ENCODE results near the gene NT5DC3.

NT5DC3 gene

DNA sequence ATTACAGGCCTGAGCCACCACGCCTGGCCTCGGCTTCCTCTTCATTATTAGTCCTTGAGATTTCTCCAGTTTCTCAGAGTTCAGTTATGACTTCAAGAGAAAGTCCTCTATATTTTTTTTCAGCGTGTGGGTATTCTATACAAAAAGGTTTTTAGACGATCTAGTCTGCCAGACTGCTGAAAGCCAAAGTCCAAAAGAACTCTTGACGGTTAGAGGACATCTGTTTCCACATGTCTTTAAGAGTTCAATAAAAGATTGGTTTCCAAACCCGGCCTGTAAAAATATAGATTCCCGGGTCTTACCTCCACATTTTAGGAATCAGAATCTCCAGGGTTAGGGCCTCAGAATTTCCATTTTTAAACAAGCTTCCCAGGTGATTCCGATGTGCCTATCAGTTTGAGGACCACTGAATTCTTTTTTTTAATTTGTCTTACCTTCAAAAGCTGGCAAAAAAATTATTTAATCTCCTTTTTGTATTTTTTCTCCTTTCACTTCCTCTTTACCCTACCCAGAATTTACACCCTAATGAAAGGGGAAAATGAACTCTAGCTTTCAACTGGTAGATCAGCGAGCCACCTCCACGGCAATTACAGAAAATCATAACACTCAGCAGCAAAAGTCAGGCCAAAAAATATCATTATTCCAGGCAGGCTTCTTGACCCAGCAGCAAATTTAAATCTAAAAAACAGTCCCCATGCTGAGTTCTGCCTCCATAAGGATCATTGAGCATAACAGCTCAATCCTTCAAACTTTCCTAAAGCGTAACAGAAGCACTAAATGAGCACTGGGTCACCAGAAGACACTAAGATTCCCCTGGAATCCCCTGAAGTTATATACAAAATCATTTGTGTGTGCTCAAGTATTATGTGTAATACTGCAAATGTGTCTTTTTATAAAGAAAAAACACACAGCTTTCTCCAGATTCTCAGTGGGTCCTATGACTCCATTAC lies 8.7 kb downstream of the NT5DC3 start:
- Histone ChIP-seq H2BK15ac (ENCODE audit: low read length) (no peak overlapping the region), H3K79me1 (ENCODE audit: low read depth, low read length) (peaks cover 3% of the 10 kb centered on the region), H2BK120ac (ENCODE audit: low read depth, low read length) (no peak overlapping the region), H2AK5ac (ENCODE audit: low read depth, low read length) (no peak overlapping the region), H3K4me1 (ENCODE audit: control insufficient read depth in 2 of 2, insufficient read depth in 1 of 2, low read depth in 1 of 2, low read length in 2 of 2) (peaks cover 5 to 21% of the 10 kb centered on the region in 2 donors), H3K18ac (ENCODE audit: low read length) (no peak overlapping the region), H3K9me3 (replicated peaks in 1 of 2; ENCODE audit: control insufficient read depth in 2 of 2, insufficient read depth in 1 of 2, low read depth in 1 of 2, low read length in 2 of 2) (no peaks in the 10 kb centered on the region), H3K4me3 (ENCODE audit: low read length in 2 of 2) (no peak overlapping the region), H3K4me2 (ENCODE audit: insufficient read depth, low read length, poor library complexity, severe bottlenecking) (no peak overlapping the region), H4K91ac (ENCODE audit: low read depth, low read length, poor library complexity) (no peak overlapping the region), H4K8ac (ENCODE audit: low read depth, low read length) (no peak overlapping the region), H2BK5ac (ENCODE audit: low read length) (no peak overlapping the region), H3K23ac (ENCODE audit: low read depth, low read length, poor library complexity) (no peak overlapping the region), H3K27me3 (ENCODE audit: control insufficient read depth in 3 of 3, insufficient read depth in 3 of 3, low read depth in 1 of 3, low read length in 3 of 3) (no peaks in the 10 kb centered on the region), H3K36me3 (replicated peaks in 1 of 2; ENCODE audit: control insufficient read depth in 2 of 2, insufficient read depth in 2 of 2, low read length in 2 of 2) (no peaks in the 10 kb centered on the region), H3K9ac (ENCODE audit: low read depth, low read length, poor library complexity) (no peak overlapping the region), H2BK12ac (ENCODE audit: low read length) (no peak overlapping the region), H3K14ac (ENCODE audit: low read length) (no peak overlapping the region), H3K27ac (replicated peaks; ENCODE audit: low read length) (no peak overlapping the region), H3K4ac (ENCODE audit: low read length) (no peak overlapping the region), H2AFZ (ENCODE audit: low read length) (no peak overlapping the region)
- WGBS, 2 donors (ENCODE audit: extremely low coverage in 2 of 2, insufficient read length in 2 of 2, insufficient replicate concordance in 1 of 2): no CpG with 5 or more reads among the region's 11 CpGs
- no peak for DNase-seq (ENCODE audit: low spot score)

- Histone ChIP-seq H3K79me1 (ENCODE audit: low read depth, low read length) (peaks cover 3% of the 10 kb centered on the region), H3K36me3 (replicated peaks in 1 of 2; ENCODE audit: control insufficient read depth in 2 of 2, insufficient read depth in 2 of 2, low read length in 2 of 2) (no peaks in the 10 kb centered on the region), H3K4ac (ENCODE audit: low read length) (no peak overlapping the region), H2BK12ac (ENCODE audit: low read length) (no peak overlapping the region), H3K4me3 (ENCODE audit: low read length in 2 of 2) (no peak overlapping the region), H2AFZ (ENCODE audit: low read length) (no peak overlapping the region), H3K23ac (ENCODE audit: low read depth, low read length, poor library complexity) (no peak overlapping the region), H3K18ac (ENCODE audit: low read length) (no peak overlapping the region), H2AK5ac (ENCODE audit: low read depth, low read length) (no peak overlapping the region), H3K27ac (replicated peaks; ENCODE audit: low read length) (no peak overlapping the region), H3K9ac (ENCODE audit: low read depth, low read length, poor library complexity) (no peak overlapping the region), H3K27me3 (ENCODE audit: control insufficient read depth in 3 of 3, insufficient read depth in 3 of 3, low read depth in 1 of 3, low read length in 3 of 3) (no peaks in the 10 kb centered on the region), H4K8ac (ENCODE audit: low read depth, low read length) (no peak overlapping the region), H4K91ac (ENCODE audit: low read depth, low read length, poor library complexity) (no peak overlapping the region), H2BK5ac (ENCODE audit: low read length) (no peak overlapping the region), H3K9me3 (replicated peaks in 1 of 2; ENCODE audit: control insufficient read depth in 2 of 2, insufficient read depth in 1 of 2, low read depth in 1 of 2, low read length in 2 of 2) (no peaks in the 10 kb centered on the region), H3K14ac (ENCODE audit: low read length) (no peak overlapping the region), H2BK120ac (ENCODE audit: low read depth, low read length) (no peak overlapping the region), H3K4me1 (ENCODE audit: control insufficient read depth in 2 of 2, insufficient read depth in 1 of 2, low read depth in 1 of 2, low read length in 2 of 2) (peaks cover 5 to 21% of the 10 kb centered on the region in 2 donors), H3K4me2 (ENCODE audit: insufficient read depth, low read length, poor library complexity, severe bottlenecking) (no peak overlapping the region), H2BK15ac (ENCODE audit: low read length) (no peak overlapping the region)
- DNase-seq (ENCODE audit: low spot score): no peak
- no CpG with 5 or more reads among the region's 2 CpGs for WGBS, 2 donors (ENCODE audit: extremely low coverage in 2 of 2, insufficient read length in 2 of 2, insufficient replicate concordance in 1 of 2)
These were observed 10.2 kb downstream of the NT5DC3 start for GRCh38 chr12:103830730-103831320.

DNA sequence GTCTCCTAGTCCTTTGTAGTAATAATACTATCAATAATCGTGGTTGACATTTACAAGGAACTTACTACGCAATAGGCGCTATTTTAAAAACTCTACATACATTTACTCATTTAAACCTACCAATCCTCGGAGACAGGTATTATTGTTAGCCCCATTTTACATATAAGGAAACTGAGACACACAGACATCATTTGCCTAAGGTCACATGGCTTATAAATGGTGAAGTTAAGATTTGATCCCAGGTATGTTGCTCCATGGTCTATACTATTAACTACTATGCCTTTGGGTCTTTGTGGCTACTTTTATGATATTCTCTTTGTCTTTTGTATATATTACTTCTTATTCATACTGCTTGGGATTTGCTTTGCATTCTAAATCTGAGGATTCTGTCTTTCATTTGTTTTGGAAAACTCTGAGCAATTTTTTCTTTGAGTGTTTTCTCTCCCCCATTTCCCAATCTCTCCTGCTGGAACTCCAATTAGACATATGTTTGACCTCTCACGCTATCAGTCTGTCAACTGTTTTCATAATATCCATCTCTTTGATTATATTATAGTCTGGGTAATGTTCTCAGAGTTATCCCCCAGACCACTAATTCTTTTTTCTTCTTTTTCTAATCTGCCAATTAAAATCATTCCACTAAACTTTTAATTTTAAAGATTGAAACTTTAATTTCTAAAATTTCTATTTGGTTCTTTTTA lies 10.9 kb downstream of the NT5DC3 start:
- DNase-seq (ENCODE audit: low spot score): no peak

GRCh38 chr12:103829092-103829491 lies 11.9 kb downstream of the NT5DC3 start:
- no peak overlapping the region for H2AK5ac ChIP-seq (ENCODE audit: low read depth, low read length)
- no peaks in the 10 kb centered on the region for H3K36me3 ChIP-seq (replicated peaks in 1 of 2; ENCODE audit: control insufficient read depth in 2 of 2, insufficient read depth in 2 of 2, low read length in 2 of 2)
- H3K14ac ChIP-seq (ENCODE audit: low read length): no peak overlapping the region
- H2BK5ac ChIP-seq (ENCODE audit: low read length): no peak overlapping the region
- peaks cover 2 to 7% of the 10 kb centered on the region in 2 donors for H3K4me1 ChIP-seq (ENCODE audit: control insufficient read depth in 2 of 2, insufficient read depth in 1 of 2, low read depth in 1 of 2, low read length in 2 of 2)
- H2AFZ ChIP-seq (ENCODE audit: low read length): no peak overlapping the region
- no peak for DNase-seq (ENCODE audit: low spot score)
- no peak overlapping the region for H3K18ac ChIP-seq (ENCODE audit: low read length)
- H3K23ac ChIP-seq (ENCODE audit: low read depth, low read length, poor library complexity): no peak overlapping the region
- H3K4me2 ChIP-seq (ENCODE audit: insufficient read depth, low read length, poor library complexity, severe bottlenecking): no peak overlapping the region
- no peak overlapping the region for H2BK15ac ChIP-seq (ENCODE audit: low read length)
- H3K4me3 ChIP-seq (ENCODE audit: low read length in 2 of 2): no peak overlapping the region
- no peak overlapping the region for H3K4ac ChIP-seq (ENCODE audit: low read length)
- H3K27me3 ChIP-seq (ENCODE audit: control insufficient read depth in 3 of 3, insufficient read depth in 3 of 3, low read depth in 1 of 3, low read length in 3 of 3): no peaks in the 10 kb centered on the region
- H3K9me3 ChIP-seq (replicated peaks in 1 of 2; ENCODE audit: control insufficient read depth in 2 of 2, insufficient read depth in 1 of 2, low read depth in 1 of 2, low read length in 2 of 2): no peaks in the 10 kb centered on the region
- H3K79me1 ChIP-seq (ENCODE audit: low read depth, low read length): no peaks in the 10 kb centered on the region
- no peak overlapping the region for H2BK120ac ChIP-seq (ENCODE audit: low read depth, low read length)
- no peak overlapping the region for H4K91ac ChIP-seq (ENCODE audit: low read depth, low read length, poor library complexity)
- H3K27ac ChIP-seq (replicated peaks; ENCODE audit: low read length): no peak overlapping the region
- H4K8ac ChIP-seq (ENCODE audit: low read depth, low read length): no peak overlapping the region
- H2BK12ac ChIP-seq (ENCODE audit: low read length): no peak overlapping the region
- no peak overlapping the region for H3K9ac ChIP-seq (ENCODE audit: low read depth, low read length, poor library complexity)

More for the DNA sequence above, 10.9 kb downstream of the NT5DC3 start:
- Histone ChIP-seq H2BK15ac (ENCODE audit: low read length) (no peak overlapping the region), H2AFZ (ENCODE audit: low read length) (no peak overlapping the region), H3K4me1 (ENCODE audit: control insufficient read depth in 2 of 2, insufficient read depth in 1 of 2, low read depth in 1 of 2, low read length in 2 of 2) (peaks cover 5 to 18% of the 10 kb centered on the region in 2 donors), H3K27me3 (ENCODE audit: control insufficient read depth in 3 of 3, insufficient read depth in 3 of 3, low read depth in 1 of 3, low read length in 3 of 3) (no peaks in the 10 kb centered on the region), H3K9ac (ENCODE audit: low read depth, low read length, poor library complexity) (no peak overlapping the region), H3K79me1 (ENCODE audit: low read depth, low read length) (peaks cover 3% of the 10 kb centered on the region), H2AK5ac (ENCODE audit: low read depth, low read length) (no peak overlapping the region), H3K9me3 (replicated peaks in 1 of 2; ENCODE audit: control insufficient read depth in 2 of 2, insufficient read depth in 1 of 2, low read depth in 1 of 2, low read length in 2 of 2) (no peaks in the 10 kb centered on the region), H2BK120ac (ENCODE audit: low read depth, low read length) (no peak overlapping the region), H3K27ac (replicated peaks; ENCODE audit: low read length) (no peak overlapping the region), H3K18ac (ENCODE audit: low read length) (no peak overlapping the region), H4K8ac (ENCODE audit: low read depth, low read length) (no peak overlapping the region), H3K4me3 (ENCODE audit: low read length in 2 of 2) (no peak overlapping the region), H2BK12ac (ENCODE audit: low read length) (no peak overlapping the region), H3K23ac (ENCODE audit: low read depth, low read length, poor library complexity) (no peak overlapping the region), H2BK5ac (ENCODE audit: low read length) (no peak overlapping the region), H3K4ac (ENCODE audit: low read length) (no peak overlapping the region), H3K4me2 (ENCODE audit: insufficient read depth, low read length, poor library complexity, severe bottlenecking) (no peak overlapping the region), H3K36me3 (replicated peaks in 1 of 2; ENCODE audit: control insufficient read depth in 2 of 2, insufficient read depth in 2 of 2, low read length in 2 of 2) (no peaks in the 10 kb centered on the region), H3K14ac (ENCODE audit: low read length) (no peak overlapping the region), H4K91ac (ENCODE audit: low read depth, low read length, poor library complexity) (no peak overlapping the region)
- WGBS, 2 donors (ENCODE audit: extremely low coverage in 2 of 2, insufficient read length in 2 of 2, insufficient replicate concordance in 1 of 2): no CpG with 5 or more reads among the region's 5 CpGs
